Suprapubic skin (tissue), 4 donors: ENCODE measurements around the gene RMC1. TPM values are rescaled to one million over a fixed set of nuclear protein-coding genes. Genes with fewer than 3 reads are reported as not detected.
A peak's percentile ranks its signal among the peaks of the same experiment; 100 is the strongest.
"Not testable (repeated sequence)": the region's sequence is repeated elsewhere in the genome, so short reads cannot be mapped to it uniquely, and the experiment has no call there.

Experiments
- DNase-seq, 2 donors: peaks; one replicate each; pipeline ENCODE4 v3.0.0-alpha.2; 2019; ENCODE audit warnings: low spot score in 2 of 2
- H3K27ac ChIP-seq: fragments of 200-600 bp; sonication (generic); one replicate; pipeline ENCODE4 v1.5.1; 2019
- H3K27me3 ChIP-seq: fragments of 200-600 bp; sonication (generic); one replicate; pipeline ENCODE4 v1.5.1; 2019
- H3K36me3 ChIP-seq: fragments of 200-600 bp; sonication (generic); one replicate; pipeline ENCODE4 v1.5.1; 2019
- H3K4me1 ChIP-seq: fragments of 200-600 bp; sonication (generic); one replicate; pipeline ENCODE4 v1.5.1; 2019
- H3K4me3 ChIP-seq: fragments of 200-600 bp; sonication (generic); one replicate; pipeline ENCODE4 v1.5.1; 2019; ENCODE audit warnings: mild to moderate bottlenecking
- H3K9me3 ChIP-seq: fragments of 200-600 bp; sonication (generic); one replicate; pipeline ENCODE4 v1.5.1; 2019
- CTCF ChIP-seq, 2 donors: fragments of 200-600 bp in 1 of 2; fragments of 450-650 bp in 1 of 2; sonication (generic) in 1 of 2; IDR thresholded peaks; one replicate each; pipeline ENCODE4 v1.5.1; 2016 to 2019; ENCODE audit warnings: antibody characterized with exemption in 2 of 2, mild to moderate bottlenecking in 1 of 2, moderate library complexity in 1 of 2
- EP300 ChIP-seq: sonication (generic); formaldehyde crosslinking; IDR thresholded peaks from one replicate; pipeline ENCODE4 v1.6.1; 2017; ENCODE audit warnings: antibody characterized with exemption
- POLR2A ChIP-seq, 2 donors: fragments of 450-650 bp; IDR thresholded peaks; one replicate each; pipeline ENCODE4 v1.6.1; 2017; ENCODE audit warnings: antibody characterized with exemption in 2 of 2, mild to moderate bottlenecking in 2 of 2, moderate library complexity in 2 of 2
- POLR2AphosphoS5 ChIP-seq, 3 donors: sonication (generic); formaldehyde crosslinking; IDR thresholded peaks; one replicate each; pipeline ENCODE4 v1.6.1; 2017; ENCODE audit warnings: antibody characterized with exemption in 3 of 3
- WGBS: methylation state at CpG from one replicate; pipeline ENCODE4 v1.1.5; 2018; 5-methylcytosine and 5-hydroxymethylcytosine counted together
- total RNA-seq, 4 donors: library from RNA; depleted of rRNA; stranded (reverse); fragments of >200 nt; gene quantifications; one replicate each; pipeline ENCODE4 v1.1.0, GENCODE V29; 2016

RMC1 gene
- total RNA-seq, 4 donors from 2014 or later: 18.7 to 26.4 (median 23.0) TPM

- TF ChIP-seq EP300 (no peak), POLR2AphosphoS5 (IDR thresholded peaks at IDR 0.05) (no peak)
- H3K4me3 ChIP-seq: no peak overlapping the region
- peaks cover 2% of the 10 kb centered on the region for H3K4me1 ChIP-seq
- no peaks in the 10 kb centered on the region for H3K27me3 ChIP-seq
- H3K27ac ChIP-seq: no peak overlapping the region
- WGBS: 83% methylated on average over 3 of the region's 3 CpGs
- H3K36me3 ChIP-seq: peaks cover 82% of the 10 kb centered on the region
- no peaks in the 10 kb centered on the region for H3K9me3 ChIP-seq
- DNase-seq: no peak
Observed at GRCh38 chr18:23479829-23480505, 23.3 kb upstream of the RMC1 start.

- H3K4me1 ChIP-seq: peaks cover 12% of the 10 kb centered on the region
- H3K9me3 ChIP-seq: no peaks in the 10 kb centered on the region
- TF ChIP-seq EP300 (no peak), POLR2A (IDR thresholded peaks at IDR 0.05) (no peak), POLR2AphosphoS5 (IDR thresholded peaks at IDR 0.05) (no peak), CTCF (IDR thresholded peaks at IDR 0.05) (no peak)
- H3K27ac ChIP-seq: no peak overlapping the region
- H3K4me3 ChIP-seq: no peak overlapping the region
- DNase-seq: no peak
- WGBS: 35% methylated on average over 8 of the region's 8 CpGs
- H3K36me3 ChIP-seq: peaks cover 35% of the 10 kb centered on the region
- H3K27me3 ChIP-seq: no peaks in the 10 kb centered on the region
Observed at GRCh38 chr18:23484561-23485182, 18.6 kb upstream of the RMC1 start.

DNA sequence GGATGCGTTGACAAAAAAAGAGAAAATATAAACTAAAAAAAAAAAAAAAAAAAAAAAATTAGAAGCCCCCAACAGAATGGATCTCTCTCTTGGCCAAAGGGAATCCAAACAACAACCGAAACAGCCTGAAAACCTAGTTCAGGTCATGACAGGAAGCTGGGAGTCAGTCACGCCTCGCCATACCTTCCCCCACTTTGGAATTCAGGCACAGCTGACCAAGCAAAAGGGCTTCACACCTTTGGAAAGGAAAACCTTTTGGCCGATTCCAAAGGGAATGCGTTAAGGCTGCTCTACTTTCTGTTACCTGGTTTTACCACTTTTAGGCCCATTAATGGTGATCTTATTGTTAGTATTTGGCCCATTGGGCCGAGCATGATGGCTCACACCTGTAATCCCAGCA, 17.9 kb upstream of the RMC1 start:
- H3K27me3 ChIP-seq: no peaks in the 10 kb centered on the region
- no peak for DNase-seq
- no peak overlapping the region for H3K27ac ChIP-seq
- H3K36me3 ChIP-seq: peaks cover 28% of the 10 kb centered on the region
- TF ChIP-seq EP300 (no peak), POLR2A (IDR thresholded peaks at IDR 0.05) (no peak), POLR2AphosphoS5 (IDR thresholded peaks at IDR 0.05) (no peak), CTCF (IDR thresholded peaks at IDR 0.05) (no peak)
- H3K4me3 ChIP-seq: no peak overlapping the region
- H3K4me1 ChIP-seq: peaks cover 12% of the 10 kb centered on the region
- 91% methylated on average over 7 of the region's 7 CpGs for WGBS
- H3K9me3 ChIP-seq: no peaks in the 10 kb centered on the region

DNA sequence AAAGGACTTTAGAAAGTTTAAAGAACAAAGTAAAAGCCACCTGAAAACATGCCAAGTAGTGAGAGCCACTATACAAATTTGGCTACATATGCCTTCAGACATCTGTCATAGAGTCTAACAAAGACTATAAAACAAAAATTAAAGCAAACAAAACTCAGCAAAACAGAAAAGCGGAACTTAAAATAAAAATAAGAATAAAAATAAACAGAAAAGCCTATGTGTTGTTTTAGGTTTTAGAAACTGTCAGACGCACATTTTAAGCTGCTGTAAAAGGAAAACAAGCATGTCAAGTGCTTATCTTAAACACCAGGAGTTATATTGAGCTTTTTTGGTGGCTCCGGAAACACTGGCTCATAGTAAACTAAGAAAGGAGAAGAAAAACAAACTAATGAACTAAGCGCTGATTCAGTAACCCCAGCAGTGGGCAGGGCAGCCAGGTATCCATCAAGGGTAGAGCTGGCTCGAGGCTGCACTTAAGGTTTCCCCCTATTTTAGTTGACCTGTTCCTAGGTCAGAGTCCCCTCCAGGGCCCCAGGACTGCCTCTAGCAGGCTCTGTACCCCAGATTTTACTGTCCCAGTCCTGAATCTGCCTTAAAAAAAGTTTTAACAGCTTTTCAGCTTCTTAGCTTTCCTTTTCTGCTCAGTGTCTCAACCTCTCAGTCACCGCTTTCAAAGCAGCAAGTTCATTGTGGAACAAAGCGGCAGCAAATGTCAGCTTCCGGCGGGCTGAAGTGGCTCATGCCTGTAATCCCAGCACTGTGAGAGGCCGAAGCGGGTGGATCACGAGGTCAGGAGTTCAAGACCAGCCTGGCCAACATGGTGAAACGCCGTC, 15.4 kb upstream of the RMC1 start:
- Histone ChIP-seq H3K27me3 (no peaks in the 10 kb centered on the region), H3K9me3 (no peaks in the 10 kb centered on the region), H3K4me1 (peaks cover 12% of the 10 kb centered on the region), H3K27ac (no peak overlapping the region), H3K36me3 (peaks cover 5% of the 10 kb centered on the region), H3K4me3 (peak overlapping the region; percentile 5)
- TF ChIP-seq POLR2AphosphoS5 (IDR thresholded peaks at IDR 0.05) (no peak), POLR2A (IDR thresholded peaks at IDR 0.05) (no peak), EP300 (no peak), CTCF (IDR thresholded peaks at IDR 0.05) (no peak)
- 70% methylated on average over 14 of the region's 14 CpGs for WGBS
- DNase-seq: no peak

DNA sequence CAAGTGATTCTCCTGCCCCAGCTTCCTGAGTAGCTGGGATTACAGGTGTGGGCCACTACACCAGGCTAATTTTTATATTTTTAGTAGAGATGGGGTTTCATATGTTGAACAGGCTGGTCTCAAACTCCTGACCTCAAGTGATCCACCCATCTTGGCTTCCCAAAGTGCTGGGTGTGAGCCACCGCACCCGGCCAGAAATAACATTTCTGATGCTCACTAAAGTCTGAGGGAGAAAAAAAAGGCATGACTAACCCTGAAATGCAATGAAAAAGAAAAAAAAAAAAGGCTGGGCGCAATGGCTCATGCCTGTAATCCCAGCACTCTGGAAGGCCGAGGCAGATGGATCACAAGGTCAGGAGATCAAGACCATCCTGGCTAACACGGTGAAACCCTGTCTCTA, 13.7 kb upstream of the RMC1 start:
- not testable (repeated sequence) for H3K27me3 ChIP-seq, H3K36me3 ChIP-seq, DNase-seq, H3K9me3 ChIP-seq, H3K27ac ChIP-seq, H3K4me1 ChIP-seq, H3K4me3 ChIP-seq
- 77% methylated on average over 5 of the region's 5 CpGs for WGBS

- Histone ChIP-seq H3K4me1 (peaks cover 7% of the 10 kb centered on the region), H3K9me3 (no peaks in the 10 kb centered on the region), H3K4me3 (no peak overlapping the region), H3K27ac (no peak overlapping the region), H3K36me3 (no peaks in the 10 kb centered on the region), H3K27me3 (no peaks in the 10 kb centered on the region)
- TF ChIP-seq EP300: no peak
- TF ChIP-seq POLR2AphosphoS5 (IDR thresholded peaks at IDR 0.05): no peak
- no peak for TF ChIP-seq POLR2A (IDR thresholded peaks at IDR 0.05)
- no peak for TF ChIP-seq CTCF (IDR thresholded peaks at IDR 0.05)
- DNase-seq: no peak
- WGBS: 88% methylated on average over 1 of the region's 1 CpG
Observed at GRCh38 chr18:23493654-23494053, 9.7 kb upstream of the RMC1 start.
